Dedifferentiated amniotic fluid mesenchymal stem cell (primary cell): ENCODE results near the gene PRKCSH.
"Not testable (repeated sequence)": the region's sequence is repeated elsewhere in the genome, so short reads cannot be mapped to it uniquely, and the experiment has no call there.

Experiments
- DNase-seq: peaks from one replicate; pipeline ENCODE4 v3.0.0-alpha.2; 2016; ENCODE audit errors: extremely low spot score

The PRKCSH gene

GRCh38 chr19:11418549-11419506 lies 16.6 kb upstream of the PRKCSH start, which contains the start of gene RGL3:
Gene RGL3, minus strand, starts transcription at chr19:11419314. Its CDS starts 36 bp downstream, at chr19:11419278.
- DNase-seq = no peak

GRCh38 chr19:11420429-11421370 lies 14.7 kb upstream of the PRKCSH start:
- DNase-seq = no peak

- DNase-seq = no peak
Observed at GRCh38 chr19:11421371-11422098, 13.9 kb upstream of the PRKCSH start.

GRCh38 chr19:11422163-11423065 lies 13.0 kb upstream of the PRKCSH start:
- DNase-seq = no peak

GRCh38 chr19:11423164-11423790 lies 12.2 kb upstream of the PRKCSH start:
- no peak for DNase-seq

GRCh38 chr19:11423791-11424181 lies 11.6 kb upstream of the PRKCSH start:
- DNase-seq = no peak

- no peak for DNase-seq
Observed at GRCh38 chr19:11425719-11426457, 9.5 kb upstream of the PRKCSH start.

- no peak for DNase-seq
Observed at GRCh38 chr19:11426656-11427055, 8.8 kb upstream of the PRKCSH start.

GRCh38 chr19:11433526-11433925 lies 1.9 kb upstream of the PRKCSH start:
- DNase-seq = not testable (repeated sequence)

- DNase-seq = no peak
Observed at GRCh38 chr19:11434703-11435056, 755 bp upstream of the PRKCSH start.

GRCh38 chr19:11435833-11436313 lies 438 bp downstream of the PRKCSH start:
- DNase-seq = peak; percentile 15

GRCh38 chr19:11437955-11438354 lies 2.5 kb downstream of the PRKCSH start:
- no peak for DNase-seq

GRCh38 chr19:11444059-11444458 lies 8.6 kb downstream of the PRKCSH start:
- DNase-seq = no peak

GRCh38 chr19:11445141-11445540 lies 9.7 kb downstream of the PRKCSH start:
- DNase-seq = no peak

- DNase-seq = no peak
Observed at GRCh38 chr19:11446271-11446651, 10.8 kb downstream of the PRKCSH start.

- no peak for DNase-seq
Observed at GRCh38 chr19:11446652-11447301, 11.3 kb downstream of the PRKCSH start.

GRCh38 chr19:11447347-11448262 lies 12.2 kb downstream of the PRKCSH start:
- no peak for DNase-seq

GRCh38 chr19:11448410-11448809 lies 13.0 kb downstream of the PRKCSH start:
- no peak for DNase-seq
